HUDEP-2 (cell line): ENCODE measurements around the gene ANKH.
"Not testable (repeated sequence)": the region's sequence is repeated elsewhere in the genome, so short reads cannot be mapped to it uniquely, and the experiment has no call there.

Experiments
- DNase-seq, 76 experiments: peaks; one replicate each; lab custom pipeline; 2025; ENCODE audit not compliant: unreplicated experiment in 76 of 76; lab: John Stamatoyannopoulos, UW

ANKH gene

GRCh38 chr5:14801792-14802191 lies 69.8 kb downstream of the ANKH start:
- no peak for DNase-seq

- DNase-seq, result not testable (repeated sequence)
Measured at GRCh38 chr5:14797385-14797784, 74.2 kb downstream of the ANKH start.

GRCh38 chr5:14794583-14795230 lies 76.9 kb downstream of the ANKH start:
- no peak for DNase-seq

GRCh38 chr5:14793851-14794250 lies 77.7 kb downstream of the ANKH start:
- no peak for DNase-seq

GRCh38 chr5:14790911-14791310 lies 80.7 kb downstream of the ANKH start:
- DNase-seq, result no peak

GRCh38 chr5:14790220-14790619 lies 81.4 kb downstream of the ANKH start:
- no peak for DNase-seq

- DNase-seq, result no peak
Measured at GRCh38 chr5:14787801-14788579, 83.6 kb downstream of the ANKH start.

DNA sequence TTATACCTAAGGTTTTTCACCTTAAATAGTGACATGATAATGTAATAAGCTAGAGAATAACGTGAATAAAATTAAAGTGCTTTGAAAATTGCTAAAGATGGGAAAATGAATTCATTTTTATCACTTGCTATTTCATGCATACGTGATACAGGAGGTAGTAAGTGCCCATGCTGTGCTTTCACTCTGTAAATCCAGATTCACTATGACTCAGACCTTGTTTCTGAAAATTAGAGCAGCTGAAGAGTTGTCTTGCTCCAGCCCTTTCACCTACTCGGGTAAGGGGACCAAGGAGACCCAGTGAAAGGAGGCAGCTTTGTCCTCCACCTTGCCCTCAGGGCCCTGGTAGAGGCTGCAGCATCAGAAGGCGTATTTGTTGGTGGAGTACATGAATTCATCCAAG lies 87.9 kb downstream of the ANKH start:
- DNase-seq, result no peak

DNA sequence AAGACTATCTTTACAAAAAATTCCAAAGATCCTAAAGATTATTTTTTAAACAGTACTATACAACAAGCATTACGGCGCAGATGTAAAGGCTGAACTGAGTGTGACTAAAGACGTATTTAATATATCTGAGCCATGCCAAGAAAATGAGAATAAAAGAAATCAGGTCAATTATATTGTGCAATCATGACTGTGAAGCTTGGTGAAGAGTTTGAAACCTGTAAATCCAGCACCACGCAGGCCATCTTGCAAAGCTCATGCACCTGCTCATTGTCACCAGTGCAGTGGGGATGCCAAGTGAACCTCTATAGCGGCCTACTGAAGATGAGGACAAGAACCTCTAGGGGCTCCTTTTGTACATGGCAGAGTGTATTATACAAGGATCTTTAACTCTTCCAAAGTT lies 89.0 kb downstream of the ANKH start:
- DNase-seq, result no peak

DNA sequence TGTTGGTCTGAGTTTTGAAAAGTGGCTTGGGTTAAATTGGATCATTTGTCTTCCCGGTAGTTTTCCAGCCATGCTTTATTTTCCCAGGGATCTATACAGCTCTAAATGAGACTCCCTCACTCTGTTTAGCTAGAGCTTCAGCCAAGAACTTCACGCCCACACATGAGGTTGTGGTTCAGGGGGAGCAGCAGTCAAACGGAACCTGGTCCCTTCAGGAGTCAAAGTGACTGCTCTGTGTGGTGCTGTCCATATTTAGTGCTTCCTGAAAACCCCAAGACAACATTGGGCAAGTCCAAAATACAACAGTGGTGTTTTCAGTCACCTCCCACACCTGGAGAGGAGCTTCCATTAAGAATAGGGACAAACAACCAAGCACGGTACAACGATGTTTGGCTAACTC lies 90.5 kb downstream of the ANKH start:
- no peak for DNase-seq

- DNase-seq, result no peak
Measured at GRCh38 chr5:14779975-14780374, 91.6 kb downstream of the ANKH start.

GRCh38 chr5:14778792-14779070 lies 92.8 kb downstream of the ANKH start:
- no peak for DNase-seq

DNA sequence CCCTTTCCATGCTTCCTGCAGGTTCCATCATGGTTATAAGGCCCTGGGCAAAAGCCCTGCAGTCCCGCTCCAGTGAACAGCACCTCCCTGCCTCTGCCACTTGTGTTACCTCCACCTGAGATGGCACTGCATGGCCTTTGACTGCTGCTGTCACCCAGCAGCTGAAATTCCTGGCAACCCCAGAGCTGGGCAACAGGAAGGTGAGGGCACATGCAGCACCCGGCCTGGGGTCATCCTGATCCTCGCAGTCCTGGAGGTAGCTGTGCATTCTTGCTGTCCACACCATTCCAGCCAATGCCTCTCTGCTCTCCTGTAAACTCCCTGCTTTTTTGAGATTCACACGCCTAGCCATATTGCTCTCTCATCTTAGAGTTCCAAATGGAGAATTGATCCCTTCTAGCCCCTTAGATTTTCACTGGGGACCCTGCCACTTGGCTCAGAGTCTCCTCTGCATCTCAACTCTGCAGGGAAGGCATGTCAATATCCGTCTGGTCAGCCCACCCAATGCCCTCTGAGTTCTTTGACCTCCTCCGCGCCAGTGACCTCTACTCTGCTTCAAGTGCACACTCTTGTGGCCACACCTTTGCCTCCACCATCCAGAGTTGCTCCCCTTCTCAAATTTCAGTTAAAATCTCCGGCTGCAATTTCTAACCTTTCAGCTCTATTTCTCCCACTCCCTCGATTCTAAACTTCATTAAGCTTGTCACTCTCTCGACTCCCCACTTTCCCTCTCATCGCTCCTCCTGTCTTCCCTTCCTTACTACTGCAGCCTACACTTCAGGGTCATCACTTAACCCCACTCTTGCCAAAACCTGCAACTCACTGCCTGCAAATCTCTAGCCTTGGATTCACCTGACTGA lies 93.4 kb downstream of the ANKH start:
- DNase-seq, result no peak

GRCh38 chr5:14777187-14777586 lies 94.4 kb downstream of the ANKH start:
- no peak for DNase-seq

DNA sequence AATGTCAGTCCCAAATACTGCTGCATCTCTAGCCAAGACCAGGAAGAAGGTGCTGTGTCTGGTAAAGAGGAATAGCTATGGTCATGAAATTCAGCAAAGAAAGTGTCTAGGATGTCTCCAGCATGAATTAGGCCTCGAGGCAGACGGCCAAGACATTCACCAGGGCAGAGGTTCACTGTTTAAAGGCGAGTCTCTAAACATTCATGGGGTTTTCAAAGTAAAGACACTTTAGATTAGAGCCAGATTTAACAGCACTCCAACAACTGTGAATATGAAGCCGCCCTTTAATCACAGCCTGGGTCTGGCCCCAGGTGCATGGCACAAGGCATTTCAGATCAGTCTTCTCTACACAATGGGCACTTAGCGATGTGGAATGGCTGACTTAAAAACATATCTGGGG lies 95.0 kb downstream of the ANKH start:
- DNase-seq, result no peak

DNA sequence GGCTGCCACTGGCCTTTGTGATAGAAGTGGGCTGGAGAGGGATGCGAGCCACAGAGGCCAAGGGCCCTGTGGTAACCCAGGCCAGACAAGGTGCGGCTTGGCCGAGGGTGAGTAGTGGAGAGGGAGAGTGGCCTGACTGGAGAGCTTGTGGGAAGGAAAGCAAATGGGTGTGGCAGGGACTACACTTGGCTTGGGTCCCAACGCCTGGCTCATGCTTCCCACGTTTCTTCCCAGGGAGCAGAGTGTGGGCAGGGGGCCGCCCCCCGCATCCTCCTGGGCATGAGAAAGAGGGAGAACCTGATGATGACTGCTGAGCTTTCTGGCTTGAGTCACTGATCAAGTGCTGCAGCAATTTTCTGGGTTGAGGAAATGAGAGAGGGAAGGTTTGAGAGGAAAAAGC lies 95.7 kb downstream of the ANKH start:
- no peak for DNase-seq

DNA sequence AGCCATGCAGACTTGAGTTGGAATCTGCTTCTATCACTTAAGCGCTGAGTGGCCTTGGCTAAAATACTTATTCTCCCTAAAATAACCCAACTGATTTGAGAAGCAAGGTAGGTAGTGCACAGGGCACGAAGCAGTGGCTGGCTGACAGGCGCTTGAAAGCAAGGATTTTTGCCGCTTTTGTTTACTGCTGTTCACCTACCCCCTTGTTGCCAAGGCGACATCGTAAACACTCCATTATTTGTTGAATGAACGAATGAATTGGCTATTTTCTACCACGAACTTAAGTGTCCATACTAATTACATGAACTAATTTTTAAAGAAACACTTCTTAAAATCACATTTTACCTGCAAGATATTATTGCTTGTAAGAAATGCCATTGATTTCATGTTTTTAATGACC lies 98.0 kb downstream of the ANKH start:
- no peak for DNase-seq

DNA sequence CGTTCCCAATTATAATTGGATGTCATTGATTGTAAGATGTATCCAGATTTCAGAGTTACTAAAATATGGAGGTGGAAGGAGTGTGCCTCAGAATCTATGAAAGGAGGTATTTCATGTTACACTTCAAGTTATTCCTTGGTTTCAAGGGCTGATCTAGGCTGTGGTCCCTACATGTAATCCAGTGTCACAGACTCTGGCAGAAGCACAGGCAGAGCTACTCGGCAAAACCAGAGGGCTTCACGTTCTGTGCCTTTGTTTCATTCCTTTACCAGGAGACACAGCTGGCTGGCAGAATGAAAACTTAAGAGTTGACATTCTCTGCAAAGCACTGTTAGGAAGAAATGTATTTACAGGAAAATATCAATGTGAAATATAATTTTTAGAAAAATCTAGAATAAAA lies 99.6 kb downstream of the ANKH start:
- no peak for DNase-seq

DNA sequence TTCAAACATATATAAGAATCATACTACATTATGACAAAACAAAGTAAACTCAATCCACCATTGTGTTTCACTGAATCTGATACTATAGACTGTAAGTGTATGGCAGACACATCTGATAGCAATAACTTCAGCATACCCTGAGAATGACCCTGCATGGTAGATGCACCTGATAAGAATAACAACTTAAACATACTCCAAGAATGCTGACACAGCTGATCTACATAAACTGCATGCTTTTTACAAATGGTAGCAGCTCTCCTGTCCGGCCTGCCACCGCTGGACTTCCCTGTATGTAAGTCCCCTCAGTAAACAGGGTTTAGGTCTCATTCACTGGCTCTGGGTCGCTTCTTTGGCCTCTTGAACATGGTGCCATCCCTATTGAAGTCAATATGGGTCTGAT lies 100.4 kb downstream of the ANKH start:
- no peak for DNase-seq

DNA sequence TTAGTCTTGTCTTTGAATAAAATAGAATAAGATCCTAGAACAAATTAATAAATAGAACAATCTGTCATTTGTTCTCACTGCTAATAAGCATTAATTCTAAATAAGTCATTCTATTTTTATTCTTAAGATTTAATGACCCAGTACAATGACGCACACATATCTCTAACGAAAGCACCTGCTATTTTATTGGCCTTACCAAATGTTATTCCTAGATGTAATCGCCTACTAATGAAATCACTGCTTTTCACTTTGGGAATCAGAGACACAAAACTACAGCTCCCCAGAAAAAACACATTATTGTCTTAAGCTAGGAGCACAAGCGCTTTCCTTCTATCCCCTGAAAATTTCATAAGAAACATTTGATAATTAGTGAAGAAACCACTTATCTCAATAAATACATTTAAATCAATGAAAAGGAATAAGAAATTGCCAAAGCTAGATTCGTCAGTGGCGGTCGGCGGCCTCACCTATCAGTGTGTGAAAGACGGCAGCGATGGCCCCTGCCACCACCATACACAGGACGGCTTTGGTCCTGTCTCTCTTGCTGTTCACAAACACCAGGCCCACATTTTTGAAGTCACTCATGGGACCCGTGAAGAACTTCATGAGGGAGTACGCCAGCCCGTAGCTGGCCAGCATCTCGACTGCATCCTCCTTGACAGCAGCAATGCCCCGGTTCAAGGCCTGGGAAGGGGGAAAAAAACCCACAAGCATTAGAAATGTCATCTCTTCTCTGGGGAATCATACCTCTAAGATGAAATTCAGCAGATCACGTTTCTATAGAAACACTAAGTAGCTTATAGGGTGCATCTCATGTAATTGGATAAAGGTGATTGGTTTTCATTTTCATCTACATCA lies 102.8 kb downstream of the ANKH start:
- no peak for DNase-seq
